ENCODE measurements around the gene PROZ. TPM values are rescaled to one million over a fixed set of nuclear protein-coding genes. Genes with fewer than 3 reads are reported as not detected.

Gene PROZ
- polyA plus RNA-seq, 1 donor (not counting 4 experiments of a cell fraction or from before 2014, with no cell fraction given), result not detected

DNA sequence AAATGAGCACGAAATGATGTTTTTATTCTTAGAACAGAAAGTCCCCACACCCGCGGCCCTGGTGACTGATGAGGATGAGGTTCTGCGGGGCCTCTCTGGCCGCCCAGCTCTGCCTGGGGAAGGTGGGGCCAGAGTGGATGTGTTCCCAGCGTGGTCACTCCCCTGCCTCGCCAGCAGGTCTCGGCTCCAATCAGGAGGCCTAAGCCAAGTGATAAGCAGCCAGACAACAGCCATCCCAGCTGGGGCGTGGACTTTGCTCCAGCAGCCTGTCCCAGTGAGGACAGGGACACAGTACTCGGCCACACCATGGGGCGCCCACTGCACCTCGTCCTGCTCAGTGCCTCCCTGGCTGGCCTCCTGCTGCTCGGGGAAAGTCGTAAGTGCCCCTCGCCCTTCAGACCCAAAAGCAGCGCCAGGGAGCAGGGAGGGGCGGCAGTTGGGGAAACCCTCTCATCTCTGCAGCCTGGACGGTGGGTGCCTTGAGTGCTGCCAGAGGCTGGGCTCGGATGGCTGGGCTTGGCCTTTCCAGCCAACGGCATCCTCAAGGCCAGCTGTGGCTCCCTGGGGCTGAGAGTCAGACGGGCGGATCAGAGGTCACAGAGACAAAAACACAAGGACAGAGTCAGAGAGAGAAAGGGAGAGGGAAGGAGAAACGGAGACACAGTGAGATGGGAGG lies 35.8 kb upstream of the PROZ start, which contains the start of gene F10:
Gene F10, plus strand, starts transcription at position 250 of the 676 bp plus-strand sequence. Its CDS starts 57 bp downstream, at position 307.
- FAIRE-seq, result no peak
- Histone ChIP-seq H3K27me3 (ENCODE audit: control insufficient read depth, extremely low read depth, insufficient read depth, low read length) (peaks cover 2% of the 10 kb centered on the region), H3K36me3 (ENCODE audit: control insufficient read depth in 2 of 2, extremely low read depth in 1 of 2, insufficient read depth in 2 of 2, low read length in 2 of 2) (no peaks in the 10 kb centered on the region), H3K9ac (ENCODE audit: control insufficient read depth, extremely low read depth, insufficient read depth, low read length) (no peak within 1 kb of the TSS), H3K27ac (ENCODE audit: control insufficient read depth, insufficient read depth, low read length) (no peak within 1 kb of the TSS), H2AFZ (ENCODE audit: control insufficient read depth, low read length) (no peak within 1 kb of the TSS), H3K9me3 (ENCODE audit: control insufficient read depth, low read depth, low read length) (no peaks in the 10 kb centered on the region), H3K9me1 (ENCODE audit: control insufficient read depth, extremely low read depth, insufficient read depth, low read length) (no peaks in the 10 kb centered on the region), H3K4me1 (ENCODE audit: control insufficient read depth, extremely low read depth, insufficient read depth, low read length) (no peaks in the 10 kb centered on the region), H4K20me1 (ENCODE audit: control insufficient read depth, extremely low read depth, insufficient read depth, low read length) (no peaks in the 10 kb centered on the region), H3K4me3 (ENCODE audit: control insufficient read depth in 2 of 3, extremely low read depth in 1 of 3, insufficient read depth in 2 of 3, low read depth in 1 of 3, low read length in 3 of 3) (no peak within 1 kb of the TSS), H3K4me2 (ENCODE audit: control insufficient read depth, extremely low read depth, insufficient read depth, low read depth, low read length) (no peak within 1 kb of the TSS), H3K79me2 (ENCODE audit: control insufficient read depth, insufficient read depth, low read length) (no peaks in the 10 kb centered on the region)
- TF ChIP-seq EZH2 (IDR thresholded peaks at IDR 0.05; ENCODE audit: low read length), result no peak
- TF ChIP-seq, protein P1, sequence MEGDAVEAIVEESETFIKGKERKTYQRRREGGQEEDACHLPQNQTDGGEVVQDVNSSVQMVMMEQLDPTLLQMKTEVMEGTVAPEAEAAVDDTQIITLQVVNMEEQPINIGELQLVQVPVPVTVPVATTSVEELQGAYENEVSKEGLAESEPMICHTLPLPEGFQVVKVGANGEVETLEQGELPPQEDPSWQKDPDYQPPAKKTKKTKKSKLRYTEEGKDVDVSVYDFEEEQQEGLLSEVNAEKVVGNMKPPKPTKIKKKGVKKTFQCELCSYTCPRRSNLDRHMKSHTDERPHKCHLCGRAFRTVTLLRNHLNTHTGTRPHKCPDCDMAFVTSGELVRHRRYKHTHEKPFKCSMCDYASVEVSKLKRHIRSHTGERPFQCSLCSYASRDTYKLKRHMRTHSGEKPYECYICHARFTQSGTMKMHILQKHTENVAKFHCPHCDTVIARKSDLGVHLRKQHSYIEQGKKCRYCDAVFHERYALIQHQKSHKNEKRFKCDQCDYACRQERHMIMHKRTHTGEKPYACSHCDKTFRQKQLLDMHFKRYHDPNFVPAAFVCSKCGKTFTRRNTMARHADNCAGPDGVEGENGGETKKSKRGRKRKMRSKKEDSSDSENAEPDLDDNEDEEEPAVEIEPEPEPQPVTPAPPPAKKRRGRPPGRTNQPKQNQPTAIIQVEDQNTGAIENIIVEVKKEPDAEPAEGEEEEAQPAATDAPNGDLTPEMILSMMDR (optimal IDR thresholded peaks at IDR 0.05 in 1 of 3, IDR thresholded peaks at IDR 0.05 in 1 of 3, conservative IDR thresholded peaks at IDR 0.05 in 1 of 3; ENCODE audit: extremely low read depth in 1 of 3, insufficient read depth in 2 of 3, low read length in 3 of 3), result no peak
- DNase-seq (ENCODE audit: low read depth, low spot score), result no peak
- dilution Hi-C loops (cut with MboI; ENCODE audit: extremely low pct_ligation_motif_present, low sequenced_read_pairs), result no loop called here

DNA sequence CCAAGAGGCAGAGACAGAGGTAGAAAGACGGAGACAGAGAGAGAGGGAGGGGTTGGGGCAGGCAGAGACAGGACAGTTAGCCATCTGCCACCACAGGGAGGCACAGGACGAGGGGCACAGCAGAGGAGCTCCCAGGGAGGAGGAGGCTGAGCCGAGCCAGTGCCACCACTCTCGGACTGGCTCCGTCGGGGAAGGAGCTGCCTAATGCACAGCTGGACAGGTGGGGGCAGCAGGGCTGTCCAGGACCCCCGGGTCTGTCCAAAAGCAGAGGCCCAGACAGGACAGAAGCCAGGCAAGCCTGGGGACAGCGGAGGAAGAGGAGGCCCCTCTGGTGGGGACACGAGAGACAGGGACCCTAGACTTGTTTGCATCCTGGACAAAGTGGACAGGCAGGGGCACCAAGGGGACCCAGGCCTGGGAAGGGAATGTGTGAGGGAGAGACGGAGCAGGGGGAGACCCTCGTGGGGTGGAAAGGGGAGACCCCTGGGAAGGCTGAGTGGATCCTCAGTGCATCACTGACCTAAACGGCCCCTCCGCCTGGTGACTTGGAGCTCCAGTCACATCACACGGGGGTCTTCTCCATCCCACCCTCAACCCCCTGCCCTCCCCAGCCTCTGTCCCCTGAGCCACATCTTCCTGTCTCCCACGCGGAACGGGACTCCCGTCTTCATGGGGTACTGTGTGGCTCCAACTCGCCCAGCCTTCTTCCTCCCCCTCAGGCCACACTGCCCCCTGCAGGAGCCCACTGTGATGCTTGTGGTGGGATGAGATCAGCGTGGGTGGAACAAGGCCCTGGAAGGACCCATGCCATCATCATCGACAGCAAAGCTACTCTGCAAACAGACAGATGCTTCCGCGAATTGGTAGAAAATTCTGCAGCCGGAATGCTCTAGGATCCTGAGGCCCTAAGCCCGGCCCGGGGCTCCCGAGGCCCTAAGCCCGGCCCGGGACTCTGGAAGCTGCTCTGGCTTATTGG lies 34.9 kb upstream of the PROZ start:
- no peak overlapping the region for H3K4me2 ChIP-seq (ENCODE audit: control insufficient read depth, extremely low read depth, insufficient read depth, low read depth, low read length)
- dilution Hi-C loops (cut with MboI; ENCODE audit: extremely low pct_ligation_motif_present, low sequenced_read_pairs), result no loop called here
- H3K4me3 ChIP-seq (ENCODE audit: control insufficient read depth in 2 of 3, extremely low read depth in 1 of 3, insufficient read depth in 2 of 3, low read depth in 1 of 3, low read length in 3 of 3), result no peak overlapping the region
- DNase-seq (ENCODE audit: low read depth, low spot score), result no peak
- no peaks in the 10 kb centered on the region for H4K20me1 ChIP-seq (ENCODE audit: control insufficient read depth, extremely low read depth, insufficient read depth, low read length)
- no peak overlapping the region for H2AFZ ChIP-seq (ENCODE audit: control insufficient read depth, low read length)
- FAIRE-seq, result no peak
- no peaks in the 10 kb centered on the region for H3K9me3 ChIP-seq (ENCODE audit: control insufficient read depth, low read depth, low read length)
- no peak overlapping the region for H3K9ac ChIP-seq (ENCODE audit: control insufficient read depth, extremely low read depth, insufficient read depth, low read length)
- peaks cover 2% of the 10 kb centered on the region for H3K27me3 ChIP-seq (ENCODE audit: control insufficient read depth, extremely low read depth, insufficient read depth, low read length)
- H3K27ac ChIP-seq (ENCODE audit: control insufficient read depth, insufficient read depth, low read length), result no peak overlapping the region
- TF ChIP-seq, protein P1 (optimal IDR thresholded peaks at IDR 0.05 in 1 of 3, IDR thresholded peaks at IDR 0.05 in 1 of 3, conservative IDR thresholded peaks at IDR 0.05 in 1 of 3; ENCODE audit: extremely low read depth in 1 of 3, insufficient read depth in 2 of 3, low read length in 3 of 3), result no peak
- TF ChIP-seq EZH2 (IDR thresholded peaks at IDR 0.05; ENCODE audit: low read length), result no peak
- no peaks in the 10 kb centered on the region for H3K36me3 ChIP-seq (ENCODE audit: control insufficient read depth in 2 of 2, extremely low read depth in 1 of 2, insufficient read depth in 2 of 2, low read length in 2 of 2)
- H3K79me2 ChIP-seq (ENCODE audit: control insufficient read depth, insufficient read depth, low read length), result no peaks in the 10 kb centered on the region
- H3K4me1 ChIP-seq (ENCODE audit: control insufficient read depth, extremely low read depth, insufficient read depth, low read length), result no peaks in the 10 kb centered on the region
- H3K9me1 ChIP-seq (ENCODE audit: control insufficient read depth, extremely low read depth, insufficient read depth, low read length), result no peaks in the 10 kb centered on the region
